ENCODE data around the gene NONO.
"Not testable (repeated sequence)": the region's sequence is repeated elsewhere in the genome, so short reads cannot be mapped to it uniquely, and the experiment has no call there.

Gene NONO

DNA sequence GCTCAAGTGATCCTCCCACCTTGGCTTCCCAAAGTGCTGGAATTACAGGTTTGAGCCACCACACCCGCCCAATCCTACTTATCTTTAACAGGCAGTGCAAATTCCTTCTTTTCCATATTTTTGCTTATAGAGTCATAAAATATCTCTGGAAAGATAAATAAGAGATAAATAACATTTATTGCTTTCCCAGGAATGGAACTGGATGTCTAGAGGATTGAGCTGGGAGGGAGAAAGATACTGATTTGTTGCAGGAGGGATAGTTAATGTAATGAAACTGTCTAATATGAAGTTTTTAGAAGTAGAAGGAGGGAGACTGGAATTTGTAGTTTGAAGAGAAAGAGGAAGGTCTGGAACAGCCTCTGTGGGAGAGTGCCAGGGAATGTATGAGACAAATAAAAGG, 38.3 kb downstream of the NONO start:
- in situ Hi-C loops (cut with HindIII; ENCODE audit: low sequenced_read_pairs) = no loop called here
- no peak overlapping the region for H3K4me3 ChIP-seq (ENCODE audit: low read depth, low read length)
- DNase-seq (ENCODE audit: low read depth, low spot score) = no peak
- TF ChIP-seq, protein P1, sequence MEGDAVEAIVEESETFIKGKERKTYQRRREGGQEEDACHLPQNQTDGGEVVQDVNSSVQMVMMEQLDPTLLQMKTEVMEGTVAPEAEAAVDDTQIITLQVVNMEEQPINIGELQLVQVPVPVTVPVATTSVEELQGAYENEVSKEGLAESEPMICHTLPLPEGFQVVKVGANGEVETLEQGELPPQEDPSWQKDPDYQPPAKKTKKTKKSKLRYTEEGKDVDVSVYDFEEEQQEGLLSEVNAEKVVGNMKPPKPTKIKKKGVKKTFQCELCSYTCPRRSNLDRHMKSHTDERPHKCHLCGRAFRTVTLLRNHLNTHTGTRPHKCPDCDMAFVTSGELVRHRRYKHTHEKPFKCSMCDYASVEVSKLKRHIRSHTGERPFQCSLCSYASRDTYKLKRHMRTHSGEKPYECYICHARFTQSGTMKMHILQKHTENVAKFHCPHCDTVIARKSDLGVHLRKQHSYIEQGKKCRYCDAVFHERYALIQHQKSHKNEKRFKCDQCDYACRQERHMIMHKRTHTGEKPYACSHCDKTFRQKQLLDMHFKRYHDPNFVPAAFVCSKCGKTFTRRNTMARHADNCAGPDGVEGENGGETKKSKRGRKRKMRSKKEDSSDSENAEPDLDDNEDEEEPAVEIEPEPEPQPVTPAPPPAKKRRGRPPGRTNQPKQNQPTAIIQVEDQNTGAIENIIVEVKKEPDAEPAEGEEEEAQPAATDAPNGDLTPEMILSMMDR (IDR thresholded peaks at IDR 0.05; ENCODE audit: low read depth, low read length) = no peak

DNA sequence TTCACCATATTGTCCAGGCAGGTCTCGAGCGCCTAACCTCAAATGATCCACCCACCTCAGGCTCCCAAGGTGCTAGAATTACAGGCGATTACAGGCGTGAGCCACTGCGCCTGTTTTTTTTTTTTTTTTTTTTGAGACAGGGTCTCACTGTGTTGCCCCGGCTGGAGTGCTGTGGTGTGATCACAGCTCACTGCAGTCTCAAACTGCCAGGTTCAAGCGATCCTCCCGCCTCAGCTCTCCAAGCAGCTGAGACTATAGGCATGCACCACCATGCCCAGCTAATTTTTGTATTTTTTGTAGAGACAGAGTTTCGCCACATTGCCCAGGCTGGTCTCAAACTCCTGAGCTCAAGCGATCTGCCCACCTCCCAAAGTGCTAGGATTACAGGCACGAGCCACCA, 41.0 kb downstream of the NONO start:
- H3K4me3 ChIP-seq (ENCODE audit: low read depth, low read length); in situ Hi-C loops (cut with HindIII; ENCODE audit: low sequenced_read_pairs); DNase-seq (ENCODE audit: low read depth, low spot score): not testable (repeated sequence)

DNA sequence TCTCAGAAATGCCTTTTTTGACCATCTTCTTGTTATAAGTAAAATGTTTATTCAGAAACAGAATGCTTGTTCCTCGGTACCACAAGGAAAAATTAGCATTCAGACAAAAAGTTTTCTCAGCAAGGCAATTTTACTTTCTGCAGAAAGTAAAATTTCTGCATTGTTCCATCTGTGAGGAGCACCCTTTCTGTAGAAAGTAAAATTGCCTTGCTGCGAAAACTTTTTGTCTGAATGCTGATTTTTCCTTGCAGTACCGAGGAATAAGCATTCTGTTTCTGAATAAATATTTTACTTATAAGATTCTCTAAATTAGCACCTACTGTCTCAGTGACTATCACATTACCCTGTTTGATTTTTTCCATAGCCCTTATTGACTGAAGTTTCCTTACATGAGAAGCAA, 43.0 kb downstream of the NONO start:
- TF ChIP-seq, protein P1 (IDR thresholded peaks at IDR 0.05; ENCODE audit: low read depth, low read length) = no peak
- in situ Hi-C loops (cut with HindIII; ENCODE audit: low sequenced_read_pairs) = no loop called here
- H3K4me3 ChIP-seq (ENCODE audit: low read depth, low read length) = no peak overlapping the region
- no peak for DNase-seq (ENCODE audit: low read depth, low spot score)

DNA sequence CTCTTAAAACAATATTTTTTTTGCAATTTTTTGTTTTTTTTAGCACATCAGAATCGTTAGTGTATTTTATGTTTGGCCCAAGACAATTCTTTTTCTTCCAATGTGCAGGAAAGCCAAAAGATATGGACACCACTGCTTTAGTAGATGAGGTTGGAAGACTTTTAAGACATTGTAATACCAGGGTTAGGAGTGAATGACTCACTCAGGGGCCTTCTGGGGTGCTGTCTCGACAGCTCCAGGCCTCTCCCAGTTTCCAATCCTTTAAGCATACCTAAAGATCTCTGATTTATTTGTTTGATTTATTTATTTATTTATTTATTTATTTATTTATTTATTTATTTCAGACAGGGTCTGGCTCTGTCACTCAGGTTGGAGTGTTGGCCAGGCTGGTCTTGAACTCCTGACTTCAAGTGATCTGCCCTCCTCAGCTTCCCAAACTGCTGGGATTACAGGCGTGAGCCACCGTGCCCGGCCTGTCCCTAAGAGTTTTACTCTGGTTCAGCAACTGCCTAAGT, 65.8 kb downstream of the NONO start:
- in situ Hi-C loops (cut with HindIII; ENCODE audit: low sequenced_read_pairs) = not testable (repeated sequence)

DNA sequence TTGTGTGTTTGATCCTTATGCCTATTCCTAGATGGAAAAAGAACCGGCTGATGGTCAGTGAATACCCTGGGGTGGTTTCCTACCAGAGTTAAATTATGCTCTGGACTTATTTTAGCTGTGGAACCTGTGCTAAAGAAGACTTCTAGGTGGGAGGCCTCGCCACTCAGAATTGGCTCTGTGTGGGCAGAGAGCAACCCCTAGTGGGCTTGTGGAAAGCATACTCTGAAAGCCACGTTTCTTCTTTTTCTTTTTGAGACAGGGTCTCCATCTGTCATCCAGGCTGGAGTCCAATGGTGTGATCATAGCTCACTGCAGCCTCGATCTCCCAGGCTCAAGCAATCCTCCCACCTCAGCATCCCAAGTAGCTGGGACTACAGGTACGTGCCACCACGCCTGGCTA, 66.4 kb downstream of the NONO start:
- in situ Hi-C loops (cut with HindIII; ENCODE audit: low sequenced_read_pairs); DNase-seq (ENCODE audit: low read depth, low spot score); H3K4me3 ChIP-seq (ENCODE audit: low read depth, low read length): not testable (repeated sequence)

More for the DNA sequence above, 65.8 kb downstream of the NONO start:
- not testable (repeated sequence) for H3K4me3 ChIP-seq (ENCODE audit: low read depth, low read length); DNase-seq (ENCODE audit: low read depth, low spot score)
